Measurements from ENCODE around the gene SBF1. TPM values are rescaled to one million over a fixed set of nuclear protein-coding genes. Genes with fewer than 3 reads are reported as not detected.

The SBF1 gene
- total RNA-seq, 1 donor from 2014 or later, result 98.8 TPM

DNA sequence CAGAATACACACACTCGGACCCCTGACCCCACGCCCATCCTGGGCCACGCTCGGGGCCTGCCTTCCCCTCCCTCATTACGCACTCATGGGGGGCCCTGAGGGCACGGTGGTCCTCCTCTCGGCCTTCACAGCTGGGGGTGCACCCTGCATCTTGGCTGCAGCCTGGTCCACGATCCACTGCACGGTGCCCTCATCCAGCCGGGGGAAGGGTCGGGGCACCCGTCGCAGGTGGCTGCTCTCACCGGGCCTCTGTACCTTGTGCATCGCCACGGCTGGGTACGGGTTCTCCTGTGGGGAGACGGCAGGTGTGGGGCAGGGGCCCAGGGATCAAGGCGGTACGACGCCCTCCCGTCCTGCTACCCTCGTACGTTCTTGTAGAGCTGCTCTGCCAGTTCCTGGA lies 10.4 kb downstream of the SBF1 start:
- intact Hi-C loops (cut with DNase I), result no loop called here
- no peak for DNase-seq (ENCODE audit: low spot score in 2 of 2)
- no peaks in the 10 kb centered on the region for H3K4me1 ChIP-seq
- peaks cover 87% of the 10 kb centered on the region in 2 donors for H3K36me3 ChIP-seq
- H3K9me3 ChIP-seq, result no peaks in the 10 kb centered on the region
- TF ChIP-seq, protein P1, sequence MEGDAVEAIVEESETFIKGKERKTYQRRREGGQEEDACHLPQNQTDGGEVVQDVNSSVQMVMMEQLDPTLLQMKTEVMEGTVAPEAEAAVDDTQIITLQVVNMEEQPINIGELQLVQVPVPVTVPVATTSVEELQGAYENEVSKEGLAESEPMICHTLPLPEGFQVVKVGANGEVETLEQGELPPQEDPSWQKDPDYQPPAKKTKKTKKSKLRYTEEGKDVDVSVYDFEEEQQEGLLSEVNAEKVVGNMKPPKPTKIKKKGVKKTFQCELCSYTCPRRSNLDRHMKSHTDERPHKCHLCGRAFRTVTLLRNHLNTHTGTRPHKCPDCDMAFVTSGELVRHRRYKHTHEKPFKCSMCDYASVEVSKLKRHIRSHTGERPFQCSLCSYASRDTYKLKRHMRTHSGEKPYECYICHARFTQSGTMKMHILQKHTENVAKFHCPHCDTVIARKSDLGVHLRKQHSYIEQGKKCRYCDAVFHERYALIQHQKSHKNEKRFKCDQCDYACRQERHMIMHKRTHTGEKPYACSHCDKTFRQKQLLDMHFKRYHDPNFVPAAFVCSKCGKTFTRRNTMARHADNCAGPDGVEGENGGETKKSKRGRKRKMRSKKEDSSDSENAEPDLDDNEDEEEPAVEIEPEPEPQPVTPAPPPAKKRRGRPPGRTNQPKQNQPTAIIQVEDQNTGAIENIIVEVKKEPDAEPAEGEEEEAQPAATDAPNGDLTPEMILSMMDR (IDR thresholded peaks at IDR 0.05), result no peak
- H3K27me3 ChIP-seq, result no peaks in the 10 kb centered on the region
- H3K27ac ChIP-seq, result no peak overlapping the region
- H3K4me3 ChIP-seq, result no peak overlapping the region

DNA sequence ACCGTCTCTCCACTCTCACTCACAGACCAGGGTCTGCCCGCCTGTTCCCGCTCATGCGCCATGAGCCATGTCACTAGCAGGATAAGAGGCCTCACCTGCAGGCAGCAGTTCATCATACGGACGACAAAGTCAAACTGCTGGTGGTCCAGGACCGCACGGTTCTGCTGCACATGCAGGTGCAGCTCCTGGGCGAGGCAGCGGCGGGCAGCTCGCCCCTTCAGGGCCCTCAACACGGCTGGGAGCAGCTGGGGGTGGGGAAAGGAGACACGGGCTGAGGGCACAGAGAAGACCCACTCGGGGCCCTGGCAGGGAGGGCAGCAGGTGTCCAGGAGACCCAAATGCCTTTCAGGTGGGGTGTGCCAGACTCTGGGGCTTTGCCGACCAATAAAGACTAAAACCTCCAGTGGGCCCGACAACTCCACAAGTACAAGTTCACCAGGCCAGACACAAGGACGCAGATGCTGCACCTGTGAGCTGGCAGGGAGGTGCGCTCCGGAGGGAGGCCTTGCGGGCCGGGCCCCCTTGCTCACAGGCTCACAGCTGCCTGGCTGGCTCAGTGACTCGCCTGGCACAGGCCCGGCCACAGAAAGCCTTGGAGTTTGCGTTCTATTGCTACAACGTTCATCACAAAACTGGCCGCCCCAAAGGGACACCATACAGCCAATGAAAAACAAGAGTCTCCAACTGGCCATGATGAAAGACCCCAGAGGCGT lies 11.5 kb downstream of the SBF1 start:
- TF ChIP-seq, protein P1 (IDR thresholded peaks at IDR 0.05), result no peak
- Histone ChIP-seq H3K27me3 (no peaks in the 10 kb centered on the region), H3K4me3 (no peak overlapping the region), H3K27ac (no peak overlapping the region), H3K36me3 (peaks cover 97 to 98% of the 10 kb centered on the region in 2 donors), H3K9me3 (no peaks in the 10 kb centered on the region), H3K4me1 (no peaks in the 10 kb centered on the region)
- no peak for DNase-seq (ENCODE audit: low spot score in 2 of 2)
- intact Hi-C loops (cut with DNase I), result no loop called here

DNA sequence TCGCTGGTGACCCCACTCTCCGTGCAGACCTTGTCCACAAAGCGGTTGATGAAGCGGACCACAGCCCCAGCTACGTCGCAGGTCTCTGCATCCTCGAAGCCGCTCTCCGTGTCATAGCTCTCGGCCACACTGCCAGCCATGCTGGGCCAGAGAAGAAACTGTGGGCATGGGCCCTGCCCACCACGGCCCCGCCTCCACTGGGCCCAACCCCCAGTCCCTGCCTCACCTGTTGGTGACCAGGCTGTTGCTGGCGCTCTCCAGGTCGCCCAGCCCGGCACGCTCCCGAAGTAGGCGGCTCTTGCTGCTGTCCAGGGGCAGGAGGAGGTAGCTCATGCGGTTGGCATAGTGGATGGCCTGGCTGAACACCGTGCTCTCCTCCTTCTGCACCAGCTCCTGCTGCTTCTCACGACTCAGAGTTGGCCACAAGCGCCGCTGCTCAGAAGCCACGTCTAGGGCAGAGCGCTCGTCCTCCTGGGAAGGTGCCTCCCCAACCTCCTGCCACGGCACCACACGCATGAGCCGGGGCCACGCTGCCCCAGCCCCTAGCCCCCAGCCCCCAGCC lies 12.8 kb downstream of the SBF1 start:
- no peaks in the 10 kb centered on the region for H3K27me3 ChIP-seq
- TF ChIP-seq, protein P1 (IDR thresholded peaks at IDR 0.05), result no peak
- intact Hi-C loops (cut with DNase I), result no loop called here
- DNase-seq (ENCODE audit: low spot score in 2 of 2), result no peak
- no peak overlapping the region for H3K4me3 ChIP-seq
- no peak overlapping the region for H3K27ac ChIP-seq
- H3K36me3 ChIP-seq, result peaks cover 94 to 98% of the 10 kb centered on the region in 2 donors
- no peaks in the 10 kb centered on the region for H3K4me1 ChIP-seq
- H3K9me3 ChIP-seq, result no peaks in the 10 kb centered on the region

DNA sequence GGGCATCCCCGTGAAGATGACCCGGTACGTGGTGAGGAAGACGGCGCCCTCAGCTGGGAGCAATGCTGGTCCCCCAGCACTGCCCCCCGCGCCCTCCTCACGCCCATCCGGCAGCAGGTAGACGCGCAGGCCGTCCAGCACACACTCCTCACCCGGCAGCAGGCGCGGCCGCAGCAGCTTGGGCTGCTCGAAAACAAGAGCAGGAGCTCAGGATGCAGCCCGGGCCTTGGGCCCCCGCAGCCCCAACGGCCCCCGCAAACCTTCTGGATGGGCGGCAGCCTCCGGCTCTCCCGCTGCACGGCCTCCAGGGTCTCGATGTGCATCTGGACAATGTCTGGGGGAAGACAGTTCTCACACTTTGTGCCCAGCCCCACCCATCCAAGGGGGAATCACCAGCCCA lies 13.3 kb downstream of the SBF1 start:
- TF ChIP-seq, protein P1 (IDR thresholded peaks at IDR 0.05), result no peak

DNA sequence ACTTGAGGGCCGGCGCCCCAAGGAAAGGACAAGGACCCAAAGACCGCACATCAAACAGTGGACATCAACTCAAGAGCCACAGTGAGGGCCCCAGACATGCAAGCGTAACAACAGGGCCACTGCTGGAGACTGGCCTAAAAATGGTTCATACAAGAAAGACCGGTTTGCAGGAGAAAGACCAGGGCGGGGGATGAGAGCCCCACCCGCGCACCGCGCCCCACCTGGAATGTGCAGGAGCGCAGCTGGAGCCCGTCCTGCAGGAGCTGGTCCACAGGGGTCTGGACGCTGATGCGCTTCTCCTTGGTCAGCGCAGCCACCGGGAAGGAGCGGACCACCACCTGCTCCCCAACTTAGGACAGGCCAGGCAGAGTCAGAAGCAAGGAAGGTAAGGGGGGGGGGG lies 13.9 kb downstream of the SBF1 start:
- no peak for DNase-seq (ENCODE audit: low spot score in 2 of 2)
- no peak overlapping the region for H3K27ac ChIP-seq
- no peaks in the 10 kb centered on the region for H3K9me3 ChIP-seq
- H3K27me3 ChIP-seq, result no peaks in the 10 kb centered on the region
- peaks cover 94 to 98% of the 10 kb centered on the region in 2 donors for H3K36me3 ChIP-seq
- no peak overlapping the region for H3K4me3 ChIP-seq
- TF ChIP-seq, protein P1 (IDR thresholded peaks at IDR 0.05), result no peak
- H3K4me1 ChIP-seq, result no peaks in the 10 kb centered on the region
- intact Hi-C loops (cut with DNase I), result no loop called here

More for the DNA sequence above, 13.3 kb downstream of the SBF1 start:
- Histone ChIP-seq H3K4me3 (no peak overlapping the region), H3K9me3 (no peaks in the 10 kb centered on the region), H3K27me3 (no peaks in the 10 kb centered on the region), H3K4me1 (no peaks in the 10 kb centered on the region), H3K36me3 (peaks cover 94 to 98% of the 10 kb centered on the region in 2 donors), H3K27ac (no peak overlapping the region)
- intact Hi-C loops (cut with DNase I), result no loop called here
- no peak for DNase-seq (ENCODE audit: low spot score in 2 of 2)
